Psoas muscle (tissue), 8 donors: ENCODE results near the gene ARG1. TPM values are rescaled to one million over a fixed set of nuclear protein-coding genes. Genes with fewer than 3 reads are reported as not detected.

Source experiments
- ATAC-seq, 4 donors: fragments of 200-7000 bp; cut with Tn5 transposase; one replicate each; pipeline ENCODE4 v1.9.1; 2020; ENCODE audit warnings: moderate library complexity in 3 of 4, mild to moderate bottlenecking in 2 of 4
- DNase-seq, 2 donors: peaks; one replicate each; pipeline ENCODE4 v3.0.0-alpha.2; 2020
- H3K27ac ChIP-seq: fragments of 200-600 bp; one replicate; pipeline ENCODE4 v1.8.0; 2022
- H3K27me3 ChIP-seq, 3 donors: fragments of 200-600 bp in 1 of 3; one replicate each; pipeline versions ENCODE4 v1.6.1 to v1.8.0; 2013 to 2022; ENCODE audit warnings: low read length in 2 of 3, mild to moderate bottlenecking in 2 of 3, moderate library complexity in 1 of 3; ENCODE audit not compliant: insufficient read depth in 3 of 3
- H3K36me3 ChIP-seq, 2 donors: fragments of 200-600 bp in 1 of 2; one replicate each; pipeline versions ENCODE4 v1.6.1 to v1.8.0; 2013 to 2022; ENCODE audit warnings: low read depth in 1 of 2, mild to moderate bottlenecking in 1 of 2, moderate library complexity in 1 of 2; ENCODE audit not compliant: insufficient read depth in 1 of 2
- H3K4me1 ChIP-seq: fragments of 200-600 bp; one replicate; pipeline ENCODE4 v1.8.0; 2022
- H3K4me3 ChIP-seq: fragments of 200-600 bp; one replicate; pipeline ENCODE4 v1.8.0; 2022; ENCODE audit warnings: mild to moderate bottlenecking
- H3K9me3 ChIP-seq: fragments of 200-600 bp; one replicate; pipeline ENCODE4 v1.8.0; 2022
- WGBS, 3 donors: extraction: QIAGEN DNeasy Blood & Tissue Kit; methylation state at CpG; one replicate each; pipeline versions ENCODE4 v1.1.6 to v1.1.7; 2013; 5-methylcytosine and 5-hydroxymethylcytosine counted together
- intact Hi-C, 2 donors: fragments of 100-400 bp; cut with DNase I; formaldehyde crosslinking; loops; one replicate each; pipeline versions ENCODE4 v1.11.0 to v1.14.2; 2022
- polyA plus RNA-seq, 3 donors: library from polyadenylated mRNA; stranded (reverse); fragments of 200-250 nt; gene quantifications; one replicate each; pipeline ENCODE4 v1.2.3, GENCODE V29; 2013
- total RNA-seq, 4 donors: library from RNA; stranded (reverse); fragmentation: NEBNext Ultra II Directional in 2 of 4; extraction: Animal tissue kit (Norgen Biotek cat#: 25700) in 2 of 4; gene quantifications; one replicate each; pipeline versions ENCODE4 v1.2.1 to v1.2.4, GENCODE V29; 2021 to 2023
- TF ChIP-seq, protein P1 (sequence below): fragments of 200-600 bp; IDR thresholded peaks from one replicate; pipeline ENCODE4 v1.8.0; 2022; ENCODE audit warnings: antibody characterized with exemption
- donor health status: healthy with polysubstance abuse.
- donor health status: DM: no; HTN: no; CAD: no; lungs with moderate emphysema.
- donor health status: Bipolar disorder and iron deficiency.
- donor health status: healthy.
- donor health status: DM: yes; HTN: yes; CAD: no.
- donor health status: DM: no; HTN: no; CAD: no.
- donor health status: DM: no; HTN: no; CAD: no.
- donor health status: DM: yes; HTN: yes; CAD: no.

Gene ARG1
- total and polyA plus RNA-seq, 7 donors: 0.08 to 0.59 (median 0.21) TPM; not detected in 1

DNA sequence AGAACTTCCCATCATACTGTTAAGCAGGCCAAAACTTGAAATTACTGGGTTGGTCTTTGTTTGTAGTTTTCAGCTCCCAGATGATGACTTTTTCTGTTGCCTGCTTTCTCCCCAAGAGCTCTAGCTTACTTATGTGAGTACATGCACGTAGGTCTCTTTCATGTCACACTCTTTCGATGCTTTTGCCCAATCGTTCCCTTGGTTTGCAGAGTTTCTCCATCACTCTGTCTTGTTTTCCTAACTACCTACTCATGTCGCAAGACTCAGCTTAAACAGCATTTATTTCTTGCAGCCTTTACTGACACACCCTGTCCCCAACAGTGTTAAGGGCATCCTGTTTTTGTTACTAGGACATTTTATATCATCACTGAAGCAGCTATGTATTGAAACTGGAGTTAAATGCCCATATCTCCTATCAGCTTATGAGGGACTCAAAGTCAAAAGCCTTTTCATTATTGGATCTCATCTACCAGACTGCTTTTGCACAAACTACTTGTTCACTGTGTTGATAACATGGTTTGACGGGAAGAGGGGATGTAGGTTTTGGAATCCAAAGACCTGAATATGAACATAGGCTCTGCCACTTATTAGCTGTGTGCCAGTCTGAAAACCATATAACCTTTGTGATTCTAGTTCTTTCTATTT, 2.9 kb downstream of the ARG1 start:
- Histone ChIP-seq H3K9me3 (no peaks in the 10 kb centered on the region), H3K27me3 (no peaks in the 10 kb centered on the region), H3K4me1 (no peaks in the 10 kb centered on the region), H3K27ac (no peak overlapping the region), H3K36me3 (peaks cover 0 to 20% of the 10 kb centered on the region in 2 donors), H3K4me3 (no peak overlapping the region)
- DNase-seq (no peak), ATAC-seq (no peak)
- intact Hi-C loops: no loop called here
- TF ChIP-seq, protein P1, sequence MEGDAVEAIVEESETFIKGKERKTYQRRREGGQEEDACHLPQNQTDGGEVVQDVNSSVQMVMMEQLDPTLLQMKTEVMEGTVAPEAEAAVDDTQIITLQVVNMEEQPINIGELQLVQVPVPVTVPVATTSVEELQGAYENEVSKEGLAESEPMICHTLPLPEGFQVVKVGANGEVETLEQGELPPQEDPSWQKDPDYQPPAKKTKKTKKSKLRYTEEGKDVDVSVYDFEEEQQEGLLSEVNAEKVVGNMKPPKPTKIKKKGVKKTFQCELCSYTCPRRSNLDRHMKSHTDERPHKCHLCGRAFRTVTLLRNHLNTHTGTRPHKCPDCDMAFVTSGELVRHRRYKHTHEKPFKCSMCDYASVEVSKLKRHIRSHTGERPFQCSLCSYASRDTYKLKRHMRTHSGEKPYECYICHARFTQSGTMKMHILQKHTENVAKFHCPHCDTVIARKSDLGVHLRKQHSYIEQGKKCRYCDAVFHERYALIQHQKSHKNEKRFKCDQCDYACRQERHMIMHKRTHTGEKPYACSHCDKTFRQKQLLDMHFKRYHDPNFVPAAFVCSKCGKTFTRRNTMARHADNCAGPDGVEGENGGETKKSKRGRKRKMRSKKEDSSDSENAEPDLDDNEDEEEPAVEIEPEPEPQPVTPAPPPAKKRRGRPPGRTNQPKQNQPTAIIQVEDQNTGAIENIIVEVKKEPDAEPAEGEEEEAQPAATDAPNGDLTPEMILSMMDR: no peak
- 95 to 96% (median 95%) methylated on average over 5 of the region's 5 CpGs for WGBS, 3 donors

DNA sequence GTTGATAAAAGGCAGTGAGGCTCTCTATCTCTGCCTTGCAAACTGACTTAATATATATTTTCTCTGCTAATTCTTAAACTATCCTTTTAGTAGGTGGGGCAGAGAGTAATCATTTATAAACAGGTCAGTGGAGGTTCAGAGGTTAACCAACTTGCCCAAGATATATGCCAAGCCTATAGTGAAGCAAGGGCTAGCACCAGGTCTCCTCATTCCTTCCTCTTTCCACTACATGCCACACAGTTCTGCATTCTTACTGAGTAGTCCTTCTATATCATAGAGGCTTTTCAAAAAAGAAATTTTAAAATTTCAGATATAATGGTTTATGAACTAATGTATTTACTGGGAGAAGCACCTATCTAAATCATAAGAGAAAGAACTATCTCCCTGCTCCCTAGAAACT, 8.5 kb downstream of the ARG1 start:
- TF ChIP-seq, protein P1: no peak
- Histone ChIP-seq H3K36me3 (peaks cover 0 to 72% of the 10 kb centered on the region in 2 donors), H3K27me3 (no peaks in the 10 kb centered on the region), H3K27ac (no peak overlapping the region), H3K4me1 (no peaks in the 10 kb centered on the region), H3K4me3 (no peak overlapping the region), H3K9me3 (no peaks in the 10 kb centered on the region)
- ATAC-seq (no peak), DNase-seq (no peak)
- intact Hi-C loops: no loop called here

DNA sequence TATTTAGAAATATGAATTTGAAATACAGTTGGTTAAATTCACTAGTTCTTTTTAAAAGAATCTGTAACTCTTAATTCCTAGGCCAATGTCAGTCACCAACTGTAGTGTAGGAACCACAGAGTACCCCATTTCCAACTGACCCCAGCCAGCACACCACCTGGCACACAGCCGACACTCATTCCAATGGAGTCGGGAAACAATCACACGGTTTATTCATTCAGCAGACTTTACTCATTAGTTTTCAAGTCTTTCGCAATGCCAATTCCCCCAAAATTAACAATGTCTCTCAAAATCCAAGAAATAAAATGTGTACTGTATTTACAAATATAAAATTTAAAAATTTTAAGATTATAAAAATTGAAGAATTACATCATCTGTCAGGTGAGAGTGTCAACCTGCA, 13.5 kb downstream of the ARG1 start:
- DNase-seq (no peak), ATAC-seq (no peak)
- Histone ChIP-seq H3K27me3 (no peaks in the 10 kb centered on the region), H3K4me3 (no peak overlapping the region), H3K27ac (no peak overlapping the region), H3K36me3 (peaks cover 12 to 96% of the 10 kb centered on the region in 2 donors), H3K4me1 (no peaks in the 10 kb centered on the region), H3K9me3 (no peaks in the 10 kb centered on the region)
- TF ChIP-seq, protein P1: no peak
- intact Hi-C loops: loop anchor here (5.0 kb wide), 1 partner anchor 36 kb away; no protein-coding TSS in a partner anchor
- 79 to 89% (median 89%) methylated on average over 4 of the region's 4 CpGs for WGBS, 3 donors

DNA sequence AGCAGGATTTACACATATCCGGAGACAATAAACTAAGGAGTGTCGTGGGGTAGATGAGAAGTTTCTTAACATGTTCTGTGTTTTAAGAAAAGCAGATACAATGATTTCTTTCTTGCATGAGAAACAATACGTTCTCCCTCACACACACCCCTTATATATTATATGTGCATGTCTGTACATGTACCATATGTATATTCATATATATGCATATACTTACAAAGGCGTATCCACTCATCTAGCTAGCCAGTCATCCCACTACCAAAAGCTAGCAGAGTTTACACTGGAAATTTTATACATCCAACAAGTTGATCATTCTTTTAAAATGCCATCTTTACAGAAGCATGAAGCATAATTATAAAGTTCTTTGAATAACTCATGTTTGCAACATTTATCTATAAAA, 14.9 kb downstream of the ARG1 start:
- Histone ChIP-seq H3K27ac (no peak overlapping the region), H3K9me3 (no peaks in the 10 kb centered on the region), H3K27me3 (no peaks in the 10 kb centered on the region), H3K4me1 (no peaks in the 10 kb centered on the region), H3K4me3 (no peak overlapping the region), H3K36me3 (peaks cover 14 to 98% of the 10 kb centered on the region in 2 donors)
- 95 to 98% (median 96%) methylated on average over 4 of the region's 4 CpGs for WGBS, 3 donors
- no peak for DNase-seq
- ATAC-seq: no peak
- TF ChIP-seq, protein P1: no peak
- intact Hi-C loops: loop anchor here (5.0 kb wide), 1 partner anchor 34 kb away; no protein-coding TSS in a partner anchor

DNA sequence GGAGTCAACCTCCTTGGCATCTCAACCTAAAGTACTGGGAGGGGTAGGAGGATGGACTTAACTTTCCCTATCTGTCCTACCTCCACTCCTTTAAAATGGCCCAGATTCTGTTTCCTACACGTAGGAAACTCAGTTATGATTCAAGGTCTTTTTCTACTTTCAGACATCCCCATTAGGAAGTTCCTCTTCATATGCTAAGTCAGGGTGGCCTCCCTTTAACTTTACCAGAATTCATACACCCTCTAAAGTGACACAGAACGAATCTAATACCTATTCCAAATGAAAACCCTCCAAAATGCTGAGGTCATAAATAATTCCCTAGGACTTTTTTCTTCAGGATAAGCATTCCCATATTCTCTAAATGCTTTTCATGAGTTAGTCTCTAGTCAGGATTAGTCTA, 15.6 kb downstream of the ARG1 start:
- intact Hi-C loops: loop anchor here (5.0 kb wide), 1 partner anchor 34 kb away; no protein-coding TSS in a partner anchor
- H3K27me3 ChIP-seq: no peaks in the 10 kb centered on the region
- WGBS, 3 donors: 80 to 85% (median 81%) methylated on average over 2 of the region's 2 CpGs
- no peak overlapping the region for H3K27ac ChIP-seq
- H3K36me3 ChIP-seq: peaks cover 16 to 98% of the 10 kb centered on the region in 2 donors
- H3K4me3 ChIP-seq: no peak overlapping the region
- ATAC-seq (no peak), DNase-seq (no peak)
- H3K9me3 ChIP-seq: no peaks in the 10 kb centered on the region
- H3K4me1 ChIP-seq: no peaks in the 10 kb centered on the region
- TF ChIP-seq, protein P1: no peak
